AG10803 (cell line): ENCODE data around the gene ITIH3.
A peak's percentile ranks its signal among the peaks of the same experiment; 100 is the strongest.

Experiments used
- DNase-seq: peaks from one replicate; pipeline ENCODE4 v3.0.0; 2010; ENCODE audit warnings: low read depth
- H3K4me3 ChIP-seq: 2 replicates; pipeline ENCODE4 v1.5.1; 2011; ENCODE audit warnings: mild to moderate bottlenecking, low read length, control low read depth
- TF ChIP-seq, protein P1 (sequence below): conservative IDR thresholded peaks from 2 replicates; pipeline ENCODE4 v1.5.1; 2011; ENCODE audit warnings: mild to moderate bottlenecking, low read length, control low read depth, inconsistent platforms

ITIH3 gene

DNA sequence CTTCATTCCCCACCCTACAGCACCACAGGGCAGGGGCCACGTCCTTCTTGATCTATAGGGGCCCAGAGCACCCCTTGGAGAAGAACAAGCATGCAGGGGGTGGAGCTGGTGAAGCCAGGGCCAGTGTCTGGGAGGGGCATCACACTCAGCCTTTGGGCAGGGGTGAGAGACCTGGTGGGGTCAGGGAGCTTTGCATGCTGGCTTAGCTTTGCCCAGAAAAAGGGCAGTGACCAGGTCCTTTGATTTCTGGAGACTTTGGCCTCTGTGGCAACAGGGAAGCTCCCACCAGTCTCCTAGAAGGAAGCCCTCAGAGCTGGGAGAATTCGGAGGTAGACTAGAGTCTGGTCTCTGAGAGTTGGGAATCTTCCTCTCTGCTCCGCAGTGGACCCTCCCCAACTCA, 34.9 kb downstream of the ITIH3 start:
- no peak overlapping the region for H3K4me3 ChIP-seq
- TF ChIP-seq, protein P1, sequence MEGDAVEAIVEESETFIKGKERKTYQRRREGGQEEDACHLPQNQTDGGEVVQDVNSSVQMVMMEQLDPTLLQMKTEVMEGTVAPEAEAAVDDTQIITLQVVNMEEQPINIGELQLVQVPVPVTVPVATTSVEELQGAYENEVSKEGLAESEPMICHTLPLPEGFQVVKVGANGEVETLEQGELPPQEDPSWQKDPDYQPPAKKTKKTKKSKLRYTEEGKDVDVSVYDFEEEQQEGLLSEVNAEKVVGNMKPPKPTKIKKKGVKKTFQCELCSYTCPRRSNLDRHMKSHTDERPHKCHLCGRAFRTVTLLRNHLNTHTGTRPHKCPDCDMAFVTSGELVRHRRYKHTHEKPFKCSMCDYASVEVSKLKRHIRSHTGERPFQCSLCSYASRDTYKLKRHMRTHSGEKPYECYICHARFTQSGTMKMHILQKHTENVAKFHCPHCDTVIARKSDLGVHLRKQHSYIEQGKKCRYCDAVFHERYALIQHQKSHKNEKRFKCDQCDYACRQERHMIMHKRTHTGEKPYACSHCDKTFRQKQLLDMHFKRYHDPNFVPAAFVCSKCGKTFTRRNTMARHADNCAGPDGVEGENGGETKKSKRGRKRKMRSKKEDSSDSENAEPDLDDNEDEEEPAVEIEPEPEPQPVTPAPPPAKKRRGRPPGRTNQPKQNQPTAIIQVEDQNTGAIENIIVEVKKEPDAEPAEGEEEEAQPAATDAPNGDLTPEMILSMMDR: no peak

DNA sequence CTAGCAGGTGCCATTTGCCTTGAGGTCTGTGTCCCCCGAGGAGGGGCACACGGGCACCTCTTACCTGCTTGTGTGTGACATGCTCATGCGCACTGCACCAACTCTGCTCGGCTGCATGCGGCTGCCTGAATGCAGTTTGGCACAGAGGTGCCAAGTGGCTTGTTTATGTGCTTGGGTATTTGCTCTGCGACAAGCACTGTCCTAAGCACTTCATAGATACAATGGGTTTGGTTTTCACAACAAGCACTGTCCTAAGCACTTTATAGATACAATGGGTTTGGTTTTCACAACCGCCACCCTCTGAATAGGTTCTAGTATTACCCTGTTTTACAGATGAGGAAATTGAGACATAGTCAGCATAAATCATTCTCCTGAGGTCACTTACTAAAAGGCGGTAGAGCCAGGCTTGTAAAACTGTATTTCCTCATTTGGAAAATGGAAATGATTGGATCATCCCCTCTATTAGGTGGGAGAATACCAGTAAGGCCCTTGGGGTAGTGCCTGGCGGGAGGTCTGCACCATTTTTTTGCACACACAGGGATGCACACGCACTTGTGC, 35.4 kb downstream of the ITIH3 start:
- DNase-seq: no peak
- H3K4me3 ChIP-seq: no peak overlapping the region
- TF ChIP-seq, protein P1: no peak

More for the DNA sequence above, 34.9 kb downstream of the ITIH3 start:
- DNase-seq: no peak

DNA sequence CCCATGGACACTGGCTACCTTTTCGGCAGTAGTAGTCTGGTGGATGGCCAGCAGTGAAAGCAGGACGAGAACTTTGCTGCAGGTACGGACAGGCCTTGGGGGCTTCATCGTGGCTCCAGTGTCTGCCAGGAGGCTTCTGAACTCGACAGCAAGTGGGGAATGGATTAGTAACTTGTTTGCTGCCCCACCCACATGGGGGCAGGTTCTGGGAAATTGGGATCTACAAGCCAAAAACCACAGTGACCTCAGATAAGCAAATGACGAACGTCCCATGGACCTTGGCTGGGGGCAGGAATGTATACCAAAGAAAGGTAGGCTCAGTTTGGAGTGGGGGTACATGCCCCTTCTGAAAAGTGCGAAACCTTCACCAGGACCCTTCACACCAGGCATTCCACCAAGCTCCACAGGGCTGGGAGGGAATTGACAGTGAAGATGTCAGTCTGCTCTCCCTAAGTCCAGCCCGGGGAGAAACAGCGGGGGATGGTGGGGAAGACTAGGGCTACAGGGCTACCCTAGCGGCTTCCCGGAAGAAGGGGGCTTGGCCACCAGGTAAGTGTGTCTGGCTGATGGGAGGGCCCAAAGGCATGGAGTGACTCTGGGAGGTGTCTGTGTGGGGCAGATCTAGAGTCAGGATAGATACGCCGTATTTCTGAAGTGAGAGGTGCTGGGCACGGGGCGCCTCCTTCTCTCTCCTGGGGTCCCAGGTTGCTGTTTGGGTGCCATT, 36.1 kb downstream of the ITIH3 start, which contains the start of gene ITIH4:
Gene ITIH4 (minus strand): TSS at position 138 of the 724 bp plus-strand sequence. CDS start 30 bp downstream, at position 108.
- TF ChIP-seq, protein P1: no peak
- no peak within 1 kb of the TSS for H3K4me3 ChIP-seq
- no peak for DNase-seq

DNA sequence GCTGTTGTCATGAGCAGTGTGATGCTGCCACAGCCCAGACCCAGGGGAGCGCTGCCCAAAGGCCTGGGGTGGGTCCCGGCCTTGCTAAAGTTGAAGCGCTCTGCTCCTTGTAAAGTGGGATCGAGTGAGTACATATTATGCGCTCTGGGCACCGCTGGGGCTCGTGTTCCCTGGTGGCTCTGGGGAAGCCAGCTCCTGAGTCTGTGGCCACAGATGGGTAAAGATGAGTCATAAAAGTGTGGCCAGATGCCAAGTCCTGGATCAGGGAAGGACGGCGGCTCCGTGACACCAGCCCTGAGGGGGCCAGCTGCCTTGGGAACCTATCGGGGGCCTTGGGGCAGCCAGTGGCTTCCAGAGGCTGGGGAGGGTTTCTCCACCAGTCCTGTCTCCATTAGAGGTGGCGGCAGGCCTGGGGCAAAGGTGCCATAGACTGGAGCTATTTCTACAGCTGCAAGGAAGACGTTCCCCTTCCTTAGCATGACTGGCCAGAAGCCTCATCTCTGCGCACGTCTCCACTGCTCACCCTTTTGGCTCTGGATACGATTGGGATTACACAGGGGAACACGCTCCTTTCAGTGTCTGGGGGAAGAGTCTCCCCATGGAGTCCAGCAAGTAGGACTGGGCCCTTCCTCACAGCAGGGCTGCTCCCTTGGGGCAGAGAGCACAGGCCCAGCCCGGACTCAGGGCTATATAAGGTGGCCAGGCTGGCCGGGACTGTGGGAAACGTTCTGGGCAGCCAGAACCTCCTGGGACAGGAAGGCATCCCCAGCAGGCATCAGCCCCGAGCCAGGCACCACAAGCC, 37.1 kb downstream of the ITIH3 start:
- TF ChIP-seq, protein P1: no peak
- DNase-seq: peak; percentile 74
- no peak overlapping the region for H3K4me3 ChIP-seq

DNA sequence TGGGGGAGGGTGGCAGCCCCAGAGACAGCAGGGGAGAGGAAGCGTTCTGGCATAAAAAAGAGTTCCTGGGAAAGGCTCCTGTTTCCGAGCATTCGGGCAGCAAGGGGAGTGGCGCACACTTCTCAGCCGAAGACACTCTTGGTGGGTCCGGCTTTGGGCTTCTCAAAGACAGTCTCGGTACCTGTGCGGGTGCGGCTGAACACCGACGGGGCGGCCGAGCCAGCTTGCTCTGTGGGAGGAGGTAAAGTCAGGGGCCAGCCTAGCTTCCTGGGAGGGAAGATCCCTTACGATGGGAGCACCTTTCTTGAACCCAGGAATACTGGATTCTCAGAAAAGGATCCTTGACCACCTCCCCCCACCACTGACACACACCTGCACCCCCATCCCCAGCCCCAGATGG, 38.6 kb downstream of the ITIH3 start:
- no peak for DNase-seq
- TF ChIP-seq, protein P1: no peak
- no peak overlapping the region for H3K4me3 ChIP-seq

DNA sequence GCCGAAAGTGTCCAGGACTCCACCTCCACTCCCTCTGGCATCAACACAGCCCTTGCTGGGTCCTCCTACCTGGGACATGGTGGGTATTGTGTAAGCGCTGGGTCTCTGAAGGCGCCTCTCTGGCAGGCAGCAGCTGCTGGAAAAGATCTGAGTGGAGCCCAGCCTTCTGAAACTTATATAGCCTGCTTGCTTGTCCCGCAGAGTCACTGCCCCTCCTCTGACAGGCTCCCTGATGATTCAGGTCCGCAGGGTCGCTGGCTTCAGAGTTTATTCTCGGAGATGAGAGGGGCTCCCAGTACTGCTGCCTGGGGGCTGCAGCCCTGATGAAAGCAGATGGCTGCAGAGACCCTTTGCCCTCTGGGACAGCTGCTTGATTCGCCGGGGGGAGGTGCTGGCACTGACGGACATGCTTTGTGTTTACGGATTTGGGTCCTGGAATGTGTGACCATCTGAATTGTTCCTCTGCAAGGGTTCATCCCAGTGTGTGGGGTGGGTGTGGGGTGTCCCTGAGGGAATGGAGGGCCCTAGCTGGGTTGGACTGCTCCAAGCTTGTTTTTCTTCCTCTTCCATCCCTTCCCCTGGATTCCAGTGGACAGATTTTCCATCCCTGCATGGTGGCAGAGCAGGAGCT, 40.4 kb downstream of the ITIH3 start, which contains the start of gene MUSTN1:
Gene MUSTN1 (minus strand): TSS at position 149 of the 631 bp plus-strand sequence. CDS start 71 bp downstream, at position 78.
- DNase-seq: peak; percentile 20

More for the DNA sequence above, 40.4 kb downstream of the ITIH3 start, which contains the start of gene MUSTN1:
- TF ChIP-seq, protein P1: no peak
- no peak within 1 kb of the TSS for H3K4me3 ChIP-seq
